Lower leg skin (tissue), 3 donors: Measurements from ENCODE around the gene PRXL2B.

ENCODE experiments used
- CTCF ChIP-seq, 3 donors: fragments of 450-650 bp; IDR thresholded peaks; one replicate each; pipeline ENCODE4 v1.5.1; 2016; ENCODE audit warnings: antibody characterized with exemption in 3 of 3, mild to moderate bottlenecking in 3 of 3, moderate library complexity in 2 of 3
- POLR2A ChIP-seq, 2 donors: fragments of 450-650 bp; IDR thresholded peaks; one replicate each; pipeline ENCODE4 v1.6.1; 2016 to 2017; ENCODE audit warnings: antibody characterized with exemption in 2 of 2, mild to moderate bottlenecking in 1 of 2, moderate library complexity in 1 of 2

- TF ChIP-seq POLR2A (IDR thresholded peaks at IDR 0.05) (no peak), CTCF (IDR thresholded peaks at IDR 0.05) (no peak)
Measured at GRCh38 chr1:2557482-2558400, 28.8 kb upstream of the PRXL2B start.
